ENCODE data around the gene BDKRB2.

Gene BDKRB2

GRCh38 chr14:96274543-96274942 is 69.9 kb downstream of the BDKRB2 start:
- DNase-seq: no peak

- no peak for DNase-seq
Measured at GRCh38 chr14:96275177-96276112, 70.8 kb downstream of the BDKRB2 start.

- DNase-seq: no peak
Measured at GRCh38 chr14:96277890-96278289, 73.3 kb downstream of the BDKRB2 start.

GRCh38 chr14:96279564-96279963 is 74.9 kb downstream of the BDKRB2 start:
- DNase-seq: no peak

GRCh38 chr14:96280104-96280503 is 75.5 kb downstream of the BDKRB2 start:
- no peak for DNase-seq

GRCh38 chr14:96281486-96281885 is 76.8 kb downstream of the BDKRB2 start:
- no peak for DNase-seq

- DNase-seq: no peak
Measured at GRCh38 chr14:96284008-96284407, 79.4 kb downstream of the BDKRB2 start.

GRCh38 chr14:96284430-96284829 is 79.8 kb downstream of the BDKRB2 start:
- DNase-seq: no peak

GRCh38 chr14:96285667-96286066 is 81.0 kb downstream of the BDKRB2 start:
- no peak for DNase-seq

- DNase-seq: no peak
Measured at GRCh38 chr14:96286251-96286650, 81.6 kb downstream of the BDKRB2 start.

GRCh38 chr14:96287856-96288255 is 83.2 kb downstream of the BDKRB2 start:
- no peak for DNase-seq
